Measurements from ENCODE around the gene SEC11C. TPM values are rescaled to one million over a fixed set of nuclear protein-coding genes. Genes with fewer than 3 reads are reported as not detected.

The SEC11C gene
- total and polyA plus RNA-seq, 2 of the 8 experiments (the other 6 are each of a cell fraction or from before 2014, with no cell fraction given) = 27.1 to 59.3 TPM

- TF ChIP-seq, protein P1, sequence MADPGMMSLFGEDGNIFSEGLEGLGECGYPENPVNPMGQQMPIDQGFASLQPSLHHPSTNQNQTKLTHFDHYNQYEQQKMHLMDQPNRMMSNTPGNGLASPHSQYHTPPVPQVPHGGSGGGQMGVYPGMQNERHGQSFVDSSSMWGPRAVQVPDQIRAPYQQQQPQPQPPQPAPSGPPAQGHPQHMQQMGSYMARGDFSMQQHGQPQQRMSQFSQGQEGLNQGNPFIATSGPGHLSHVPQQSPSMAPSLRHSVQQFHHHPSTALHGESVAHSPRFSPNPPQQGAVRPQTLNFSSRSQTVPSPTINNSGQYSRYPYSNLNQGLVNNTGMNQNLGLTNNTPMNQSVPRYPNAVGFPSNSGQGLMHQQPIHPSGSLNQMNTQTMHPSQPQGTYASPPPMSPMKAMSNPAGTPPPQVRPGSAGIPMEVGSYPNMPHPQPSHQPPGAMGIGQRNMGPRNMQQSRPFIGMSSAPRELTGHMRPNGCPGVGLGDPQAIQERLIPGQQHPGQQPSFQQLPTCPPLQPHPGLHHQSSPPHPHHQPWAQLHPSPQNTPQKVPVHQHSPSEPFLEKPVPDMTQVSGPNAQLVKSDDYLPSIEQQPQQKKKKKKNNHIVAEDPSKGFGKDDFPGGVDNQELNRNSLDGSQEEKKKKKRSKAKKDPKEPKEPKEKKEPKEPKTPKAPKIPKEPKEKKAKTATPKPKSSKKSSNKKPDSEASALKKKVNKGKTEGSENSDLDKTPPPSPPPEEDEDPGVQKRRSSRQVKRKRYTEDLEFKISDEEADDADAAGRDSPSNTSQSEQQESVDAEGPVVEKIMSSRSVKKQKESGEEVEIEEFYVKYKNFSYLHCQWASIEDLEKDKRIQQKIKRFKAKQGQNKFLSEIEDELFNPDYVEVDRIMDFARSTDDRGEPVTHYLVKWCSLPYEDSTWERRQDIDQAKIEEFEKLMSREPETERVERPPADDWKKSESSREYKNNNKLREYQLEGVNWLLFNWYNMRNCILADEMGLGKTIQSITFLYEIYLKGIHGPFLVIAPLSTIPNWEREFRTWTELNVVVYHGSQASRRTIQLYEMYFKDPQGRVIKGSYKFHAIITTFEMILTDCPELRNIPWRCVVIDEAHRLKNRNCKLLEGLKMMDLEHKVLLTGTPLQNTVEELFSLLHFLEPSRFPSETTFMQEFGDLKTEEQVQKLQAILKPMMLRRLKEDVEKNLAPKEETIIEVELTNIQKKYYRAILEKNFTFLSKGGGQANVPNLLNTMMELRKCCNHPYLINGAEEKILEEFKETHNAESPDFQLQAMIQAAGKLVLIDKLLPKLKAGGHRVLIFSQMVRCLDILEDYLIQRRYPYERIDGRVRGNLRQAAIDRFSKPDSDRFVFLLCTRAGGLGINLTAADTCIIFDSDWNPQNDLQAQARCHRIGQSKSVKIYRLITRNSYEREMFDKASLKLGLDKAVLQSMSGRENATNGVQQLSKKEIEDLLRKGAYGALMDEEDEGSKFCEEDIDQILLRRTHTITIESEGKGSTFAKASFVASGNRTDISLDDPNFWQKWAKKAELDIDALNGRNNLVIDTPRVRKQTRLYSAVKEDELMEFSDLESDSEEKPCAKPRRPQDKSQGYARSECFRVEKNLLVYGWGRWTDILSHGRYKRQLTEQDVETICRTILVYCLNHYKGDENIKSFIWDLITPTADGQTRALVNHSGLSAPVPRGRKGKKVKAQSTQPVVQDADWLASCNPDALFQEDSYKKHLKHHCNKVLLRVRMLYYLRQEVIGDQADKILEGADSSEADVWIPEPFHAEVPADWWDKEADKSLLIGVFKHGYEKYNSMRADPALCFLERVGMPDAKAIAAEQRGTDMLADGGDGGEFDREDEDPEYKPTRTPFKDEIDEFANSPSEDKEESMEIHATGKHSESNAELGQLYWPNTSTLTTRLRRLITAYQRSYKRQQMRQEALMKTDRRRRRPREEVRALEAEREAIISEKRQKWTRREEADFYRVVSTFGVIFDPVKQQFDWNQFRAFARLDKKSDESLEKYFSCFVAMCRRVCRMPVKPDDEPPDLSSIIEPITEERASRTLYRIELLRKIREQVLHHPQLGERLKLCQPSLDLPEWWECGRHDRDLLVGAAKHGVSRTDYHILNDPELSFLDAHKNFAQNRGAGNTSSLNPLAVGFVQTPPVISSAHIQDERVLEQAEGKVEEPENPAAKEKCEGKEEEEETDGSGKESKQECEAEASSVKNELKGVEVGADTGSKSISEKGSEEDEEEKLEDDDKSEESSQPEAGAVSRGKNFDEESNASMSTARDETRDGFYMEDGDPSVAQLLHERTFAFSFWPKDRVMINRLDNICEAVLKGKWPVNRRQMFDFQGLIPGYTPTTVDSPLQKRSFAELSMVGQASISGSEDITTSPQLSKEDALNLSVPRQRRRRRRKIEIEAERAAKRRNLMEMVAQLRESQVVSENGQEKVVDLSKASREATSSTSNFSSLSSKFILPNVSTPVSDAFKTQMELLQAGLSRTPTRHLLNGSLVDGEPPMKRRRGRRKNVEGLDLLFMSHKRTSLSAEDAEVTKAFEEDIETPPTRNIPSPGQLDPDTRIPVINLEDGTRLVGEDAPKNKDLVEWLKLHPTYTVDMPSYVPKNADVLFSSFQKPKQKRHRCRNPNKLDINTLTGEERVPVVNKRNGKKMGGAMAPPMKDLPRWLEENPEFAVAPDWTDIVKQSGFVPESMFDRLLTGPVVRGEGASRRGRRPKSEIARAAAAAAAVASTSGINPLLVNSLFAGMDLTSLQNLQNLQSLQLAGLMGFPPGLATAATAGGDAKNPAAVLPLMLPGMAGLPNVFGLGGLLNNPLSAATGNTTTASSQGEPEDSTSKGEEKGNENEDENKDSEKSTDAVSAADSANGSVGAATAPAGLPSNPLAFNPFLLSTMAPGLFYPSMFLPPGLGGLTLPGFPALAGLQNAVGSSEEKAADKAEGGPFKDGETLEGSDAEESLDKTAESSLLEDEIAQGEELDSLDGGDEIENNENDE (IDR thresholded peaks at IDR 0.05; ENCODE audit: insufficient replicate concordance, low read length) = no peak
Observed at GRCh38 chr18:59172664-59173249, 33.1 kb downstream of the SEC11C start (continued).
